ENCODE data around the gene ANGPTL4.
"Not testable (repeated sequence)": the region's sequence is repeated elsewhere in the genome, so short reads cannot be mapped to it uniquely, and the experiment has no call there.

GRCh38 chr19:8376373-8376974, 12.5 kb downstream of the ANGPTL4 start:
- TF ChIP-seq HDGF (IDR thresholded peaks at IDR 0.05; ENCODE audit: borderline replicate concordance); LEF1 (IDR thresholded peaks at IDR 0.05; ENCODE audit: borderline replicate concordance); BHLHE40 (IDR thresholded peaks at IDR 0.05; ENCODE audit: borderline replicate concordance); SP1 (IDR thresholded peaks at IDR 0.05); FOXM1 (IDR thresholded peaks at IDR 0.05; ENCODE audit: borderline replicate concordance); FOXA1 (IDR thresholded peaks at IDR 0.05); ELF4 (IDR thresholded peaks at IDR 0.05); NFRKB (IDR thresholded peaks at IDR 0.05); L3MBTL2 (conservative IDR thresholded peaks at IDR 0.05); ZNF384 (IDR thresholded peaks at IDR 0.05); FOXK2 (IDR thresholded peaks at IDR 0.05); TARDBP (IDR thresholded peaks at IDR 0.05): not testable (repeated sequence)
